GM18868 (cell line): ENCODE results near the gene GDAP2.
"Not testable (repeated sequence)": the region's sequence is repeated elsewhere in the genome, so short reads cannot be mapped to it uniquely, and the experiment has no call there.

Experiments used
- ATAC-seq: cut with Tn5 transposase; IDR thresholded peaks from one replicate; pipeline ENCODE4 v1.9.1; 2021; ENCODE audit warnings: mild to moderate bottlenecking, moderate library complexity; ENCODE audit not compliant: unreplicated experiment

The GDAP2 gene, protein sequence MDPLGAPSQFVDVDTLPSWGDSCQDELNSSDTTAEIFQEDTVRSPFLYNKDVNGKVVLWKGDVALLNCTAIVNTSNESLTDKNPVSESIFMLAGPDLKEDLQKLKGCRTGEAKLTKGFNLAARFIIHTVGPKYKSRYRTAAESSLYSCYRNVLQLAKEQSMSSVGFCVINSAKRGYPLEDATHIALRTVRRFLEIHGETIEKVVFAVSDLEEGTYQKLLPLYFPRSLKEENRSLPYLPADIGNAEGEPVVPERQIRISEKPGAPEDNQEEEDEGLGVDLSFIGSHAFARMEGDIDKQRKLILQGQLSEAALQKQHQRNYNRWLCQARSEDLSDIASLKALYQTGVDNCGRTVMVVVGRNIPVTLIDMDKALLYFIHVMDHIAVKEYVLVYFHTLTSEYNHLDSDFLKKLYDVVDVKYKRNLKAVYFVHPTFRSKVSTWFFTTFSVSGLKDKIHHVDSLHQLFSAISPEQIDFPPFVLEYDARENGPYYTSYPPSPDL

GRCh38 chr1:117929343-117930172 is at the start of gene GDAP2, which contains the start of gene WDR3:
Gene GDAP2, minus strand, starts transcription at chr1:117929621. Its CDS starts 9,264 bp downstream, at chr1:117920357.
Gene WDR3, plus strand, starts transcription at chr1:117929739. Its CDS starts 3,581 bp downstream, at chr1:117933320.
- peak; percentile 93 for ATAC-seq

GRCh38 chr1:117976381-117976780 is 47.0 kb upstream of the GDAP2 start:
- ATAC-seq: no peak

GRCh38 chr1:117971777-117972176 is 42.4 kb upstream of the GDAP2 start:
- no peak for ATAC-seq

- ATAC-seq: no peak
Observed at GRCh38 chr1:117970252-117970651, 40.8 kb upstream of the GDAP2 start.

- peak; percentile 46 for ATAC-seq
Observed at GRCh38 chr1:117967881-117968280, 38.5 kb upstream of the GDAP2 start.

DNA sequence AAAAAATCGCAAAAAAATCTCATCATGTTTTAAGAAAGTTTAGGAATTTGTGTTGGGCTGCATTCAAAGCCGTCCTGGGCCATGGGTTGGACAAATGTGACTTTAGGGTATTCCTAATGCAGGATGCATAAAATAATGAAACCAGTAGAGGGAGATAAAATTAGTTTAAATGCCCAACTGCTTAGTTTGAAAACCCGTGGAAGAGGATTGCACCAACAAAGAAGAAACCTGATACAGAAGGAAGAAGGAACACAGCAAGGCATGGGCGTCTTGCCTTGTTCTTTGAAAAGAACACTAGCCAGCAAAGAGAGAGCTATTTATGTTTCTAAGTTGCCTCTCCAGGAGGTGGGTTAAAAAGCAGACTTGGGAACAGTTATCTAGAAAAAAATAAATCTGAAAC is 38.1 kb upstream of the GDAP2 start:
- ATAC-seq: peak; percentile 29

- ATAC-seq: no peak
Observed at GRCh38 chr1:117964290-117965038, 35.0 kb upstream of the GDAP2 start.

GRCh38 chr1:117959364-117959763 is 29.9 kb upstream of the GDAP2 start:
- no peak for ATAC-seq

GRCh38 chr1:117952386-117952785 is 23.0 kb upstream of the GDAP2 start:
- ATAC-seq: no peak

GRCh38 chr1:117942293-117942692 is 12.9 kb upstream of the GDAP2 start:
- no peak for ATAC-seq

DNA sequence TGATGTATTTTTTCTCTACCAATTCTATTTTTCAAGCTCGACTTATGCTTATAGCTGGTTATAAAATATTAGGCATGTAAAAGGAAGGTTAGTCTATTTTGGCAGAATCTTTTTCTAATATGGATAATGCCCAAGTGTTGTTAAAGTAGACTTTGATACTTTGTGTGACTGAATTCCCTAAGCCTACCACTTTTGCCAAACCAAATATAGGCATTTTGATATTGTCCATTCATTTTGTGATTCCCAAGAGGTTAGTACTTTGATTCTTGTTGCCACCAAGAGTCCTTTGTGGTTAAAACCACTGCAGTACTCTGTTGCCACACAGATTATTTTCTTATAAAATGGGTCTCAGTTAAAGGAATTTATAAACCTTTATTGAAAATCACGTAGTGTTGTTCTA is 4.3 kb upstream of the GDAP2 start:
- no peak for ATAC-seq

DNA sequence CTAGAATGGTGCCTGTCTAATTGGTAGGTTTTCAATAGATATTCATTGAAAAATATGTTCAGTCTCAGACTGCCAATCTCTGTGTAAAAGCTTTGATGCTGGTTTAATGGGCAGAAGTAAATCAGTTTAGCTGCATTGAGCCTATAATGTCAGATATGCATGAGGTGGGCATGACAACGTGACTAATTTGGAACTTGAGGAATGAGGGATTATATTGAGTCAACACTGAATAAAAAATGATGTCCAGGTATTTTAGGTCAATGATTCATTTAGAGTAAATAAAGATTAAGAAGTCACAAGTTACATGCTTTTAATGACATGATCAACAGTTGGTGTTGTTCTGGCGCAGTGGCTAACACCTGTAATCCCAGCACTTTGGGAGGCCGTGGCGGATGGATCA is 3.2 kb upstream of the GDAP2 start:
- ATAC-seq: no peak

DNA sequence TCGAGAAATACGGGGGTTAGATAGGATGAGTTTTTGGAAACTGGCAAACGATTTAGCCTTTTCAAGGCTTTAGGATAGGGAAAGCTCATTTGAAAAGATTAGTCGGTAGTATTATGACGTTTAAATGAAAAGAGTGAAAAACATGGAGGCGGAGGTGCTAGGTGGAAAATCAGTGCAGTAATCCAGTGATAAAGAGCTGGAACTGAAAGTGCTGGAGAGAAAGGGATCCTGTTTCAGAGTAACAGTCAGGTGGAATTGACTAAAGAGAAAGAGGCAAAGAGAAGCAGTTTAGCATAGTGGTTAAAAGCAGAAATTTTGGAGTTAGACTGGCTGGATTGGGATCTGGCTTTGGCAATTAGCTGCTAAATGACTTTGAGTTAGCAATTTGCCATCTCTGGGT is 1.1 kb upstream of the GDAP2 start:
- ATAC-seq: no peak

DNA sequence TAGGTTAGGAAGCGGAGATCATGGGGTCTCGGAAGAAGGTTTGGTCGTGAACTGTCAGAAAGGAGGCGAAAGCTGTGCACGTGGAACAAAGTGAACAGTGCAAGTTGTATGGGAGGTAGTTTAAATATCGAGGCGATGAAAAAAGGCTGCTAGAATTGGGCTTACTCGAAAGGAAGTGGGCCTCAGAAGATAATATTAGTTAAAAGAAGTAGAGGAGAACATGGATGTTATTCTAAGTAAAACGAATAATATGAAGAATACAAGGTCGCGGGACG is 689 bp upstream of the GDAP2 start:
- no peak for ATAC-seq

DNA sequence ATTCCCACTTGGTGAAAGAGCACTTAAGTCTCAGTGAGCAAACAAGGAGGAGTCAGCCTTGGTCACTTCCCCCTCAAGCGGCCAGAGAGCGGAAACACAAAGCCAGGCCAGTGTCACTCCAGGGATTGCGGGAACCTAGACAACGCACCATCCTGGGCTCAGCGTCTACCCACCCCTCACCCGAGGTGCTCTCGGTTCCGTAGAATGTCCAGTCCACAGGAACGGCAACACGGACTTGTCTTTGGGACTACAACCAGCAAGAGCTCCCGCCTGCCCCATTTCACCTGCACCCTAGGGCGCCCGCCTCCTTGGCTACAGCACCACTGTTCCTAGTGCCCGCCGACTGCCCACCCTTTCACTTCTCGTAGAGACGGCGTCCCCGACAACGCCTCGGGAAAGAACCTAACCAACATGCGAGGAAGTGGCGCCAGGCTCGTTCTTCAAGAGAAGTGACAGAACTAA is 509 bp downstream of the GDAP2 start:
- peak; percentile 37 for ATAC-seq

DNA sequence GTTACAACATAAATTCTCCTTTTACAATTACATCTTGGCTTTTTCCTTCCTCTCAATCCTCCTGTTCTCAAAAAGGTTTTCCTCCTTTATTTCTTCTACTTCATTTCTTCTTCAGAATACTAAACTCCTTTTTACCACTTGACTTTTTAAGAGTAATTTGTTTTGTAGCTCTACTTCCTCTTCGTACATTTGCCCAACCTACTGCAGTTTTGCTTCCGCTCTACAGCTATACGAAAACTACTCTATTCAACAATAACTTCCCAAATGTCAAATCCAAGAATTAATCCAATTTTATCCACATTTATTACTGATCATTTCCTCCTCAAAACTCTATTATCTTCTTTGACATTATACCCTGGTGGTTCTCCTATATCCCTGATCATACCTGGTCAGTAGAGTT is 3.4 kb downstream of the GDAP2 start:
- no peak for ATAC-seq

- not testable (repeated sequence) for ATAC-seq
Observed at GRCh38 chr1:117922717-117923116, 6.7 kb downstream of the GDAP2 start.

GRCh38 chr1:117921991-117922390 is 7.4 kb downstream of the GDAP2 start:
- ATAC-seq: no peak

DNA sequence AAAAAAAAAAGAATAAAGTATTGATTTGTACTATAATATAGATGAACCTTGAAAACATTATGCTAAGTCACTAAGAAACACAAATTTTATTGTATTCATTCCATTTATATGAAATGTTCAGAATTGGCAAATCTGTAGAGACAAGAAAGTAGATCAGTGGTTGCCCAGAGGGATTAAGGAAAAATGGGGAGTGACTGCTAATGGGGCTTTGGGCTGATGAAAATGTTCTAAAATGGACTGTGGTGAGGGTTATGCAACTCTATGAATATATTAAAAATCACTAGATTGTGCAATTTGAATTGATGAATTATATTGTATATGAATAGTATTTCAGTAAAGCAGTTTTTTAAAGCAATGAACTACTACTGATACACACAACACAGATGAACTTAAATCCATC is 10.0 kb downstream of the GDAP2 start:
- ATAC-seq: no peak

- no peak for ATAC-seq
Observed at GRCh38 chr1:117911051-117911450, 18.4 kb downstream of the GDAP2 start.

GRCh38 chr1:117905019-117905418 is 24.4 kb downstream of the GDAP2 start:
- ATAC-seq: no peak
